CD8-positive, alpha-beta memory T cell (primary cell): ENCODE data around the gene DIAPH3. TPM values are rescaled to one million over a fixed set of nuclear protein-coding genes. Genes with fewer than 3 reads are reported as not detected.

Experiments
- CTCF ChIA-PET: fragments of 350-600 bp; sonication (Branson Sonifier 250); formaldehyde crosslinking; loops from one replicate; lab custom pipeline; 2021; ENCODE audit warnings: antibody characterized with exemption; lab: Charles Lee
- POLR2A ChIA-PET: fragments of 350-600 bp; sonication (Branson Sonifier 250); formaldehyde crosslinking; loops from one replicate; lab custom pipeline; 2021; ENCODE audit warnings: antibody characterized with exemption; lab: Charles Lee
- DNase-seq, 5 donors: peaks; one replicate each; pipeline versions ENCODE4 v3.0.0 to v3.0.0-alpha.2; 2020 to 2022; ENCODE audit warnings: mixed read lengths in 1 of 5
- H3K27ac ChIP-seq: one replicate; pipeline ENCODE4 v1.7.0; 2013; ENCODE audit warnings: low read depth, mild to moderate bottlenecking, low read length, moderate library complexity
- H3K27me3 ChIP-seq: 2 replicates; pipeline ENCODE4 v1.7.0; 2013; ENCODE audit warnings: low read length, mild to moderate bottlenecking; ENCODE audit not compliant: insufficient read depth, poor library complexity, severe bottlenecking
- H3K36me3 ChIP-seq: 2 replicates; pipeline ENCODE4 v1.7.0; 2013; ENCODE audit warnings: mild to moderate bottlenecking, low read length, moderate library complexity; ENCODE audit not compliant: insufficient read depth
- H3K4me1 ChIP-seq: 2 replicates; pipeline ENCODE4 v1.7.0; 2013; ENCODE audit warnings: mild to moderate bottlenecking, low read length, moderate library complexity; ENCODE audit not compliant: insufficient read depth
- H3K4me3 ChIP-seq: 2 replicates; pipeline ENCODE4 v1.7.0; 2013; ENCODE audit warnings: mild to moderate bottlenecking, low read length
- H3K9me3 ChIP-seq: 2 replicates; pipeline ENCODE4 v1.7.0; 2013; ENCODE audit warnings: mild to moderate bottlenecking, low read length
- H3K27ac Mint-ChIP-seq, 8 donors: one replicate each; pipeline ENCODE4 v1.8.0; 2020 to 2021; ENCODE audit warnings: mixed read lengths in 8 of 8, mild to moderate bottlenecking in 6 of 8, inconsistent platforms in 3 of 8, moderate library complexity in 3 of 8
- H3K27me3 Mint-ChIP-seq, 2 donors: one replicate each; pipeline ENCODE4 v1.8.0; 2020 to 2021; ENCODE audit warnings: mixed read lengths in 2 of 2, mild to moderate bottlenecking in 1 of 2, moderate library complexity in 1 of 2
- H3K36me3 Mint-ChIP-seq, 3 donors: one replicate each; pipeline ENCODE4 v1.8.0; 2020 to 2021; ENCODE audit warnings: mixed read lengths in 3 of 3, inconsistent platforms in 1 of 3, mild to moderate bottlenecking in 1 of 3
- H3K4me1 Mint-ChIP-seq, 3 donors: one replicate each; pipeline ENCODE4 v1.8.0; 2020 to 2021; ENCODE audit warnings: mixed read lengths in 3 of 3, inconsistent platforms in 1 of 3, mild to moderate bottlenecking in 1 of 3
- H3K4me3 Mint-ChIP-seq, 7 donors: one replicate each; pipeline ENCODE4 v1.8.0; 2020 to 2021; ENCODE audit warnings: mixed read lengths in 7 of 7, mild to moderate bottlenecking in 6 of 7, moderate library complexity in 4 of 7, inconsistent platforms in 2 of 7
- H3K9me3 Mint-ChIP-seq, 5 donors: one replicate each; pipeline ENCODE4 v1.8.0; 2020 to 2022; ENCODE audit warnings: mixed read lengths in 5 of 5, mild to moderate bottlenecking in 3 of 5, moderate library complexity in 2 of 5, inconsistent platforms in 1 of 5
- polyA plus RNA-seq: library from polyadenylated mRNA; unstranded; fragments of 300-500 nt; fragmentation: Illumina TruSeq; gene quantifications from one replicate; pipeline ENCODE4 v1.2.3, GENCODE V29; 2021
- total RNA-seq, 2 experiments: library from RNA; stranded (reverse); gene quantifications; one replicate each; pipeline ENCODE4 v1.2.3, GENCODE V29; 2021

Gene DIAPH3
- total and polyA plus RNA-seq, 3 experiments from 2014 or later: 0.08 to 15.4 (median 14.6) TPM

GRCh38 chr13:60164234-60164889 lies 634 bp upstream of the DIAPH3 start:
- Histone ChIP-seq H3K4me3 (peak overlapping the region; percentile 76), H3K4me1 (peaks cover 11% of the 10 kb centered on the region), H3K27ac (peak overlapping the region; percentile 73), H3K9me3 (no peaks in the 10 kb centered on the region), H3K27me3 (no peaks in the 10 kb centered on the region), H3K36me3 (no peaks in the 10 kb centered on the region)
- Mint-ChIP-seq H3K36me3 (peaks cover 0 to 7% (median 3%) of the 10 kb centered on the region in 3 donors), H3K27ac (peak overlapping the region; percentile 82 to 99 (median 94)), H3K9me3 (no peaks in the 10 kb centered on the region), H3K4me1 (peaks cover 23 to 33% (median 31%) of the 10 kb centered on the region in 3 donors), H3K27me3 (peaks cover 0 to 10% of the 10 kb centered on the region in 2 donors), H3K4me3 (peak overlapping the region; percentile 90 to 98 (median 95))
- ChIA-PET CTCF (interaction anchor here (1.2 kb wide), 1 partner anchor 10 kb away, joined by 4 read pairs; no protein-coding TSS in a partner anchor), POLR2A (interaction anchor here (0.9 kb wide), 1 partner anchor 10 kb away, joined by 3 read pairs; no protein-coding TSS in a partner anchor)
- no peak for DNase-seq

- peaks cover 0 to 5% (median 1%) of the 10 kb centered on the region in 3 donors for H3K36me3 Mint-ChIP-seq
- Histone ChIP-seq H3K27ac (no peak overlapping the region), H3K4me1 (peaks cover 11% of the 10 kb centered on the region), H3K4me3 (no peak overlapping the region), H3K9me3 (no peaks in the 10 kb centered on the region), H3K36me3 (no peaks in the 10 kb centered on the region), H3K27me3 (no peaks in the 10 kb centered on the region)
- POLR2A ChIA-PET: no interaction called here
- peaks cover 23 to 33% (median 31%) of the 10 kb centered on the region in 3 donors for H3K4me1 Mint-ChIP-seq
- H3K27me3 Mint-ChIP-seq: peaks cover 0 to 14% of the 10 kb centered on the region in 2 donors
- no peak overlapping the region for H3K4me3 Mint-ChIP-seq
- no peak for DNase-seq
- no peak overlapping the region for H3K27ac Mint-ChIP-seq
- H3K9me3 Mint-ChIP-seq: peaks cover 0 to 4% (median 0%) of the 10 kb centered on the region in 5 donors
- CTCF ChIA-PET: no interaction called here
Measured at GRCh38 chr13:60162096-60162495, 1.6 kb downstream of the DIAPH3 start.

GRCh38 chr13:60158321-60158801 lies 5.4 kb downstream of the DIAPH3 start:
- H3K9me3 ChIP-seq: no peaks in the 10 kb centered on the region
- Mint-ChIP-seq H3K4me1 (peaks cover 3 to 17% (median 6%) of the 10 kb centered on the region in 3 donors), H3K36me3 (peaks cover 0 to 1% (median 0%) of the 10 kb centered on the region in 3 donors), H3K4me3 (no peak overlapping the region), H3K27ac (no peak overlapping the region), H3K27me3 (peaks cover 0 to 14% of the 10 kb centered on the region in 2 donors), H3K9me3 (peaks cover 0 to 4% (median 0%) of the 10 kb centered on the region in 5 donors)
- no peak overlapping the region for H3K4me3 ChIP-seq
- peaks cover 3% of the 10 kb centered on the region for H3K4me1 ChIP-seq
- DNase-seq: no peak
- no peak overlapping the region for H3K27ac ChIP-seq
- CTCF ChIA-PET: no interaction called here
- POLR2A ChIA-PET: no interaction called here
- H3K27me3 ChIP-seq: no peaks in the 10 kb centered on the region
- H3K36me3 ChIP-seq: no peaks in the 10 kb centered on the region

- Mint-ChIP-seq H3K36me3 (peaks cover 0 to 1% (median 0%) of the 10 kb centered on the region in 3 donors), H3K4me1 (peaks cover 0 to 23% (median 9%) of the 10 kb centered on the region in 3 donors), H3K27me3 (peaks cover 0 to 10% of the 10 kb centered on the region in 2 donors), H3K9me3 (peaks cover 0 to 4% (median 0%) of the 10 kb centered on the region in 5 donors), H3K4me3 (no peak overlapping the region), H3K27ac (no peak overlapping the region)
- Histone ChIP-seq H3K4me3 (no peak overlapping the region), H3K36me3 (no peaks in the 10 kb centered on the region), H3K27me3 (no peaks in the 10 kb centered on the region), H3K4me1 (no peaks in the 10 kb centered on the region), H3K9me3 (no peaks in the 10 kb centered on the region), H3K27ac (no peak overlapping the region)
- ChIA-PET POLR2A (no interaction called here), CTCF (no interaction called here)
- no peak for DNase-seq
Measured at GRCh38 chr13:60155978-60156377, 7.8 kb downstream of the DIAPH3 start.

GRCh38 chr13:60152904-60153303 lies 10.8 kb downstream of the DIAPH3 start:
- Mint-ChIP-seq H3K36me3 (peaks cover 0 to 1% (median 0%) of the 10 kb centered on the region in 3 donors), H3K4me1 (peaks cover 0 to 29% (median 9%) of the 10 kb centered on the region in 3 donors), H3K4me3 (no peak overlapping the region), H3K27me3 (no peaks in the 10 kb centered on the region), H3K9me3 (peaks cover 0 to 4% (median 0%) of the 10 kb centered on the region in 5 donors), H3K27ac (no peak overlapping the region)
- H3K27ac ChIP-seq: no peak overlapping the region
- no peak overlapping the region for H3K4me3 ChIP-seq
- H3K27me3 ChIP-seq: no peaks in the 10 kb centered on the region
- H3K9me3 ChIP-seq: no peaks in the 10 kb centered on the region
- ChIA-PET CTCF (no interaction called here), POLR2A (no interaction called here)
- H3K36me3 ChIP-seq: no peaks in the 10 kb centered on the region
- no peak for DNase-seq
- H3K4me1 ChIP-seq: no peaks in the 10 kb centered on the region

GRCh38 chr13:60152114-60152513 lies 11.6 kb downstream of the DIAPH3 start:
- H3K4me1 Mint-ChIP-seq: peaks cover 0 to 29% (median 9%) of the 10 kb centered on the region in 3 donors
- H3K27ac Mint-ChIP-seq: no peak overlapping the region
- no peaks in the 10 kb centered on the region for H3K36me3 Mint-ChIP-seq
- no peaks in the 10 kb centered on the region for H3K27me3 Mint-ChIP-seq
- ChIA-PET POLR2A (no interaction called here), CTCF (no interaction called here)
- Histone ChIP-seq H3K27me3 (no peaks in the 10 kb centered on the region), H3K4me3 (no peak overlapping the region), H3K36me3 (no peaks in the 10 kb centered on the region), H3K4me1 (no peaks in the 10 kb centered on the region), H3K9me3 (no peaks in the 10 kb centered on the region), H3K27ac (no peak overlapping the region)
- no peak for DNase-seq
- no peak overlapping the region for H3K4me3 Mint-ChIP-seq
- H3K9me3 Mint-ChIP-seq: no peaks in the 10 kb centered on the region

GRCh38 chr13:60150538-60150937 lies 13.2 kb downstream of the DIAPH3 start:
- POLR2A ChIA-PET: no interaction called here
- Mint-ChIP-seq H3K27me3 (no peaks in the 10 kb centered on the region), H3K4me1 (peaks cover 0 to 22% (median 9%) of the 10 kb centered on the region in 3 donors), H3K27ac (peak overlapping the region in 1 of 8 donors; percentile 27), H3K36me3 (no peaks in the 10 kb centered on the region), H3K9me3 (no peaks in the 10 kb centered on the region), H3K4me3 (no peak overlapping the region)
- H3K4me3 ChIP-seq: no peak overlapping the region
- CTCF ChIA-PET: interaction anchor here (1.0 kb wide), 1 partner anchor 10 kb away, joined by 3 read pairs; no protein-coding TSS in a partner anchor
- no peak for DNase-seq
- no peaks in the 10 kb centered on the region for H3K36me3 ChIP-seq
- no peaks in the 10 kb centered on the region for H3K4me1 ChIP-seq
- no peaks in the 10 kb centered on the region for H3K9me3 ChIP-seq
- no peaks in the 10 kb centered on the region for H3K27me3 ChIP-seq
- no peak overlapping the region for H3K27ac ChIP-seq

- Histone ChIP-seq H3K27me3 (no peaks in the 10 kb centered on the region), H3K36me3 (no peaks in the 10 kb centered on the region), H3K9me3 (no peaks in the 10 kb centered on the region), H3K4me3 (no peak overlapping the region), H3K4me1 (no peaks in the 10 kb centered on the region), H3K27ac (no peak overlapping the region)
- CTCF ChIA-PET: no interaction called here
- H3K4me3 Mint-ChIP-seq: no peak overlapping the region
- no peak overlapping the region for H3K27ac Mint-ChIP-seq
- DNase-seq: no peak
- H3K4me1 Mint-ChIP-seq: peaks cover 0 to 19% (median 9%) of the 10 kb centered on the region in 3 donors
- no peaks in the 10 kb centered on the region for H3K36me3 Mint-ChIP-seq
- no peaks in the 10 kb centered on the region for H3K27me3 Mint-ChIP-seq
- POLR2A ChIA-PET: no interaction called here
- no peaks in the 10 kb centered on the region for H3K9me3 Mint-ChIP-seq
Measured at GRCh38 chr13:60148918-60149317, 14.8 kb downstream of the DIAPH3 start.
